ENCODE data around the gene THRB. TPM values are rescaled to one million over a fixed set of nuclear protein-coding genes. Genes with fewer than 3 reads are reported as not detected.

Gene THRB
- total RNA-seq, 1 experiment from 2014 or later: 2.6 TPM

DNA sequence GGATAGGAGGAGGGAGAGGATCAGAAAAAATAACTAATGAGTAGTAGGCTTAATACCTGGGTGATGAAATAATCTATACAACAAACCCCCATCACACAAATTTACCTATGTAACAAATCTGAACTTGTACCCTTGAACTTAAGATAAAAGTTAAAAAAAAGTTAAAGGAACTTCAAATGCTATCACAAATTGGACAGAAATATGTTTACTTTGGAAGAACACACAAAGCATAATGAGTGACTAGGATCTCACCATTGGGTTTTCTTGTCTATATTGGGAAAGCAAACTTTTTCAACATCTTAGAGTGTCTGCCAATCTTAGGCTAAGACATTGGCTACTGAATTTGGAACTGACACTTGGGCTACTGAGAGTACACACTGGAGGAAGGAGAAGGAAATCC, 140.4 kb downstream of the THRB start:
- DNase-seq (ENCODE audit: low read depth): no peak

DNA sequence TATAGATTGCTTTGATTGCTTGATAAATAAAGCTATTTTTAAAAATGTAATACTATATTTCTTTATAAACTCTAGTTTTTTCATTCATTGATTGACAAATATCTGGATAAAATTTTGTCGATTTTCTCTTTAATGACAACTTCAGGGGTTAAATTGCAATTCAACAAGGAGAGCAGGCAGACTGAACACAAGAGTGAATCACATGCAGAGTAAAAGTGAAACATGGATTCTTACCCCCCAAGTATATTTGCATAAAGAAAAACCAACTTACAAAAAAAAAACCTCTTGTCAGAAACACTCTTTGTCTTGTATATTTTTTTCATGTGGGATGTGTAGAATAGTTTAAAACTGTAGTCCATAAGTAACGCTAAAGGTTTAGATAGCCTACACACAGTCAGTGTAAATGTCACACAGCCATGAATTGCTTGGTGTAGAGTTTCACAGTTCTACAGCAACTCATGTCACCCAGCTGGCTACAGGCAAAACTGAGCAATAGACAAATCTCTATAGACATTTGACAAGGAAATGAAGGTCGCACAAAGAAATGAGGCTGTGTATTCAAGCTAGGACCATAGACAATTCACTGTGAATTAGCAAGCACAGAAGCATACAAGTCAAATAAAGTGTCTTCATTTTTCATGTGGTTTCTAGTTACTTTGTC, 141.6 kb downstream of the THRB start:
- DNase-seq (ENCODE audit: low read depth): no peak

DNA sequence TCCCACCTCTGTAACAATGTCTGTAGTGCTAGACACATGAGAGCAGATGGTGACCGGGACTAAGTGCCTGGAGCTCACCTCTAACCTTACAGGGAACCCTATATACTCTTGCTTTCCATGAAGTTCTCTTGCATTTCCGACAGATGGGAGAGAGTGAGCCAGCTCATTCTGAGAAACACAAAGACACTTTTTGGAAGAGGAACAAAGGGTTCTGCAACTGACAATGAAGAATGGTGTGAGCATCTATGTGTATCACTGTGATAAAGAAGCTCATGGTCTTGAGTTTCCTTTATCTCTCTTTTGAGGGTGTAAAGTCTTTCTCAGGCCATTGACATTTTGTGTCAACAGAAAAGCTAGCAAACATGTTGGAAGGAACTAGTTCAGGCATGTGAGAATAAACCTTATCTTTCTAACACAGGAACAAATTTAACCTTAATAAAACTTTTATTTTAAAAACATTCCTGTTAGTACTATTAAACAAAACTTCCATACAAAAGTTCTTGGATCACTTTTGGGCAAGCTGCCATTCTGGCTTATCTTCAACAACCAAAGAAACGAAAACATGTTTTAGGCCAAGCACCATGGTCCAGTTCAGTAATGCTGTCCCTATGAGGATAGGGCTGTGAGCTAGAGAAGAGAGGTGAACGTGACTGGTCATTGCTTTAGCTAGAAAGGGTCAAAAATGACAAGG, 142.7 kb downstream of the THRB start:
- no peak for DNase-seq (ENCODE audit: low read depth)

DNA sequence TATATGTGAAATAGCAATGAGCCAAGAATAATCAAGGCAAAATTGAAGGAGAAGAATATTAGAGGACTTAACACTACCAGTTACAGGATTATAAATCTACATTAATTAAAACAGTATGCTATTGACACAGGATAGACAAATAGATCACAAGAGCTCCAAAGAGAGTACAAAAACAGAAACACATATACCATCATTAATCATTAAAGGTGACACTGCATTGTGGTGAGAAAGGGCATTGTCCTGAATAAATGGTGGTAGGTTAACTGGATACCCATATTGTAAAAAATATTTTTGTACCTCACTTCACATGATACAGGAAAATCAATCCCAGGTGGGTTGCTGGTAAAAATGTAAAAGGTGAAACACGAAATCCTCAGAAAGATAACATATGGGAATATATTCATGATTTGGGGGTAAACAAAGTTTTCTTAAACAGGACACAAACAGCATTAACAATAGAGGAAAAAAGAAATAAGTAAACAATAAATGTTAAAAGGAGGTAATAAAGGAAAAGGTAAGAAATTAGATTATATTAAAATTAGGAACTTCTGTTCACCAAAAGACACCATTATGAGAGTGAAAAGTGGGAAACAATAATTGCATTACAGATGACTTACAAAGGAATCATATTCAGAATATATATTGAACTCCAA, 145.2 kb downstream of the THRB start:
- no peak for DNase-seq (ENCODE audit: low read depth)

DNA sequence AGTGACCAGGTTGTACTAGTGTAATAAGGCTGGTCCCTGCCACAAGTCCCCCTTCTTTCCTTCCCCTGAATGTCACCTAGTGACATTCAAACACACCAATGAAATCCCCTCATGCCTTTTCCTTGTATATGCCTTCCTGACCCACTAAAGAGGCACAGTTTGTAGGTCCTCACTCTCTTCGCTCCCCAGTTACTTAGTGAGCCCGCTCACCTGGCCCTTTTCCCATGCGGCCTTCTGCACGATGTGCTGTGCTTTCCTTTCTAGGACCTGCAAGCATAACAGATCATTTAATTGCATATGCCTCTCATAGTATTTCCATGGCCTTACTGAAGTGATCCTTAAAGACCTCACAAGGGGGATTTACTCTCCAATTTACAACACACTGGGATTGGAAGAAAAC, 146.3 kb downstream of the THRB start:
- DNase-seq (ENCODE audit: low read depth): no peak

DNA sequence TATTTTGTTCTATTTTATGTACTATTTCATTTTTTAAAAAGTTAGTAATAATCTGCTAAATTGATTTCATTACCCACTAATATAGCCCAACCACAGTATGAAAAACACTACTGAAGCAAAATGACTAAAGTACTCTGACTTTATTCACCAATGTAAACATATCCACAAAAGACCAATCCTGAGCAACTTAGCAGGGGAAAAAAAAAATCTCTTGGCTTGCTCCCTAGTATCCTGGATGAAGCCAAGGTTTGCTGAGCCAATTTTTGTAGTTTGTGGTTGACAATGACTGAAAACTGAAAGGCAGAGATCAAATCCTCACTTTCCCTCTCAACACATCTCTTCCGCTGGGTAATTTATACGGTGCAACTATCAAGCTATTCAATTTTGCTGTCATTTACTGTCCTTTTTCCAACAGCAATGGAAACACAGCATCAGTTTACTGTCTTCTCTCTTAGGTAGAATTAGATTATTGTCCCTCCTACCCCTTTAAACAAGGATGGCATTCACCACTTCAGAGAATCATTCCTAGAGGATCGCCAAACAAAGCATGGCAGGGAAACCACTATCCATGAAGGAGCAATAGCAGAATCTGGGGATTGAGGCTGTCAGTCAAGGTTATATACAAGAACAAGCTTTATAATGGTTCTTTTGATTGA, 149.7 kb downstream of the THRB start:
- no peak for DNase-seq (ENCODE audit: low read depth)

DNA sequence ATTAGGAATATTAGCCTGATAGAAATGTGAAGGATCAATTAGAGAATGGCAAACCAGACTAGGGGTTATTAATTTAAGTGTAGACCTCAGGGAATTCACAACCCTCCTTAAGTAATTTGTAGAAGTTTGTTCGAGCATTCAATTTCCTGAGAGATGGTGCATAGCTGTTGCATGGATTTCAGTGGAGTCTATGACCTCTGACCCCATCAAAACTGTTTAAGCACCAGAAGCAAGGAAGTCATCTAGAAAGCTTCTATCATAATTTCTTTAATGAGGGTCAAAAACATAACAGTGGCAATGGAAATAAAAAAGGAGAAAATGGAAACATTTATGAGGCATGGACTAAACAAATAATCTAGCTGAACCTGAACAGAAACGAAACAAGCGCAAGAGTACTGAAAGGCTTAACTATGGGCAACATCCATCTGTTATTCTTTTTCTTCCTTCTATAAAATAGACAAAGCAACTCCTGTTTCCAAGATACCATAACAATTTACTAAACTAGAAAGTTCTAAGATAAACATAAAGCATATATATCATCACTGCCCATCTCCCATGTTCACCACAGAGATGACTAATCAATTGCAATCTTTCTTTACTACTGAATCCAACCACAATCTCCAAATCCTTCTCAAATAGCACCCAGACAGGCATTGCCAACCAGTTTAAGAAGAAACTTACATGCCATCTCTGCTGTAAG, 151.4 kb downstream of the THRB start:
- peak; percentile 63 for DNase-seq (ENCODE audit: low read depth)

DNA sequence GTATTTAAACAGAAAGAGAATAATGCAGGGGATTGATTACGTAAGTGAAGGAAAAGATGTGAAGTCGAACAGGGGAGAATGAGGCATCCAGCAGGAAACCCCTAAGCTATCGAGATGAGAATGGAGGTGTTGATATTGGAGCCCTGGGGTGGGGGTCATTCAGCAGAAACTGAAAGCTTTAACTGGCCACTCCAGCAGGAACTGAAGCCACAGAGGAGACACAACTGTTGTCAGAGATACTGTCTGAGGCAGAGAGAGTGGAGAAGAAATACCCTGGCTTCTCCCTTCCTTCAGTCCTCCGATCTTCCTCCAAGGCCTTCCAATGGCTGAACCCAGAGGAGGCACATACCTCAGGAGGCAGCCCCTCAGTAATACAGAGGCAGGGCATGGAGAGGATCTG, 152.4 kb downstream of the THRB start:
- no peak for DNase-seq (ENCODE audit: low read depth)

DNA sequence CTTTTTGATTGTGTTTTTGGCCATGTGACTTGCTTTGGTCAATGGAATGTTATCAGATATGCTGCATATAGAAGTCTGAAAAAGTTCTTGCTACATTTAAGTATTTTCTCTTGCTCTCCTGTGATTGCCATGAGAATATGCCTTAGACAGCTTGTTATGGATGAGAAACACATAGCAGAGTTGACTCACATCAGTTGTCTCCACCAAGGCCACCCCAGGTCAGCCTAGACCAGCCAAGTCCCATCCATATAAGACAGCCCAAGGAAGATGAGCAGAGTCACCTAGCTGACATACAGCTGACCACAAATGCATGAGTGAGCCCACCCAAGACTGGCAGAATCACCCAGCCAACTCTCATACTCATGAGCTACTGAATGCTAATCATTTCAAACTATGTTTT, 153.0 kb downstream of the THRB start:
- DNase-seq (ENCODE audit: low read depth): no peak

DNA sequence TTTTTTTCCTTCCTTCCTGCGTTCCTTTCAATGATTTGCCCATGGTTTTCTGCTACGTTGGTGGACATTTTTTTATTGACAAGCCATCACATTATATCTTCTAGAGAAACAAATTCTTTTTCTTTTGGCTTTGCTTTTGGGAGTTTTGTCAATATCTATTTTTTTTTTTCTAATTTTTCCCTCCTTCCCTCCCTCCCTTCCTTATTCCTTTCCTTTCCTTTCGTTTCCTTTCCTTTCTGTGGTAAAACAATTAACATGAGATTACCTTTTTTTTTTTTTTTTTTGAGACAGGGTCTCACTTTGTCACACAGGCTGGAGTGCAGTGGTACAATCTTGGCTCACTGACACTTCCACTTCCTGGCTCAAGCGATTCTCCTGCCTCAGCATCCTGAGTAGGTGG, 153.7 kb downstream of the THRB start:
- no peak for DNase-seq (ENCODE audit: low read depth)

DNA sequence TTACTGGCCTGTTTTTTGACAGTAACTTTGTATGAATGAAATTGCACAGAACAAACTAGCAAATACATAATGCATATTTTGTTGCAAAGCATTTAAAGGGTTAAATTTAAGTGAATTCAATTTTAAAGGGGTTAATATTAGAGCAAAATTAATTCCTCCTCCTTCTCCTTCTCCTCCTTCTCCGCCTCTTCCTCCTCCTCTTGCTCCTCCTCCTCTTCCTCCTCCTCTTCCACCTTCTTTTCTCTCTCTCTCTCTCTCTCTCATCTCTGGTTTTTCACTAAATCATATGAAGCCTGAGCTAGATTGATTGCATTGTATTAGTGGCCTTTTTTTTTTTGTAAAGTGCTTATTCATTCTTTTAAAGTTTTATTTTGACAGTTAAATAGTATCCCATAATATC, 154.5 kb downstream of the THRB start:
- no peak for DNase-seq (ENCODE audit: low read depth)

DNA sequence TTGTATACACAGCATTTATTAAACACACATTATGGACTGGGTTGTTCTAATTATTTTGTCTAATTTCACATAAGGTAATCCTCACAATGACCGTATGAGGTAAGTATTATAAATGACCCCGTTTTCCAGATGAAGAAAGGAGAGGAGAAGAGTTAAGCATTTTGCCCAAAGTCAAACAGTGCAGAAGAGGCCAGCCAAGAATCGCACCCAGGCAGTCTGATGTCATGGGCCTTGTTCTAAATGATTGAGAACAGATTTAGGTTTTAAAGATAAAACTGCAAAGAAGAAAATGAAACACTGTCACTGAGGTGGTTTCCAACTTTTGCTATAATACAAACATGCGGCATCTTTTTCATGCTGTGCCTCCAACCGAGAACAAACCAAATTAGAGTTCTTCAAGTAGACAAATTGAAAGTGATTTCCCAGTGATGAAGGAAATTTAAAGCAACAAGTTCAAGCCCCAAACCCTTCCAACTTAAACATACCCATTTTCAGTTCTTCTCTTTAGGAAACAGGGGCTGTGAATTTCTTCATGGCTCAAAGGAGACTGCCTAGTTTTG, 155.3 kb downstream of the THRB start:
- no peak for DNase-seq (ENCODE audit: low read depth)

DNA sequence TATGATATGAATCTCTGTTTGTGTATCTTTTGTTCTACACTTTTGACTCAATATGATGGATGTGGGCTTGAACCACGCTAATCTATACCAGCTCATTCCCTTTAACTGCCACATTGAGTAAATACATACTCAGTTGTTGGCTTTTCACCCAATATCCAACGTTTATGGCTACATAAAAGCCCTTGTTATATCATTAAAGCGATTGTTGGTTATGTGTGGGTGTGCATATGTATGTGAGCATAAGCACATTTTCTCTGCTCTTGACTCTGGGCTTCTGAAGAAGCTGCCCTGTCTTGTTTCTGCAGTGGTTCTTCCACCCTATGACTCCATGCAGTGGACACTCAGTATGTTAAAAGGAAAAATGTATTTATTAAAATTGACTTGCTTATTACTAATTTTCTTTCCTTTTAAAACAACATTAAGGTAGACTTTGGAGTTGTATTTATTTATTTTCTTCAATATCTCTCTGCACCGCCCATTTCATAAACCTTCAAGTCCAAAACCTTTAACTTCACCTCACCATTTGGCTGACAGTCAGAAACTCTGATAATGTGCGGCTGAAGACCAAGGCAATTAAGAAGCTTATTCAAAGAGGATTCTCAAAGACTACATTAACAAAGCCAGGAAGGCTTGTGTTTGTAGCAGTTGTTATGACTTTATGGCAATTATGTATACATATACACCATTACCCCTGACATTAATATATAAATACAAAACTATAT, 156.1 kb downstream of the THRB start:
- DNase-seq (ENCODE audit: low read depth): no peak

DNA sequence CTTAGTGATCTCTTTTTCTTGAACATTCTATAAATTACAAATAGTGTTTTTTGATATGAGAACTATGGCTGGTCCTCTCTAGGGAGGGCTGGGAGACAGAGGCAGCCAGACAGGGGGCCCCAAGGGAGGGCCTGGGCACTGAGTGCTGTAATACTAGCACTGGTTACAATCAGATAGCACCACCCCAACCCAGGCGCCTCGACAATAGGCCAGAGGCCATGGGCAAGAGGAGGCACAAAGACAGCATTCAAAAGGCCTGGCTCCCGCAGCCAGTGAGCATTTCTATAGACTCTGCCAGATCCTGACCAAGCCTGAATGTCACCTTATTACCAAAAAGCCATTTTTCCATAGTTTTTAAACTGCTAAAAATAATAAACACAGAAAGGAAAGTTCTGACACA, 158.5 kb downstream of the THRB start:
- DNase-seq (ENCODE audit: low read depth): no peak

DNA sequence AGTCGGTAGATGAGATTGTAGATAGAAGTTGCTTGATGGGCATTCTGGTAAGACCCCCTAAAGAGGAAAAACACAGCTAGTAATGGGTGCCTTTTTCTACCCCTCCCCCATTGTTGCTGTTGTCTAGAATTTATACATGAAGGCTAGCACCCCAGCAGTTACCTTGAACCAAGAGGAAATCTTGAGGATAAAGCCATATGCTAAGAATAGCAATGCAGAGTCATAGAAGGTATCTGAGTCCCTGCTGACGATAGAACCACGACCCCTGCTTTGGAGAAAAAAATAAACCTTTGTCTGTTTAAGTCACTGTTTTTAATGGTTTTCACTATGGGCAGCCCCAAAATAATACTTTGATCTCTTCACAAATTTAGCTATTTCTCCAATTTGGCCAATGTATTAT, 162.6 kb downstream of the THRB start:
- no peak for DNase-seq (ENCODE audit: low read depth)

DNA sequence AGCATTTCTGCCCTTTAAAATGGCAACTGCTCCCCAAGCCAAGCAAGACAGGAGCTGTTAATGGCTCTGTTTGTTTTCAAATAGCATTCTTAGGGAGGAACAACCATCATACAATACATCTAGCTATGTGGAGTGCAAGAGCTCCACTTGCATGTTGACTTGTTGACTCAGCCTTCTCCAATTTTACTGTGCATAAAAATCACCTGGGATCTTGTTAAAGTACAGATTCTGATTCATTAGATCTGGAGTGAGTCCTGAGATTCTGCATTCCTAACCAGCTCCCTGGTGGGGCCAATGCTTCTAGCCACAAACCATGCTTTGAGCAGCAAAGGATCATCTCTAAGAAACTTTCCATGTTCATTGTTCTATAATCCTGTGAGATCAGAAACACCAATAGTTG, 171.4 kb downstream of the THRB start:
- no peak for DNase-seq (ENCODE audit: low read depth)

DNA sequence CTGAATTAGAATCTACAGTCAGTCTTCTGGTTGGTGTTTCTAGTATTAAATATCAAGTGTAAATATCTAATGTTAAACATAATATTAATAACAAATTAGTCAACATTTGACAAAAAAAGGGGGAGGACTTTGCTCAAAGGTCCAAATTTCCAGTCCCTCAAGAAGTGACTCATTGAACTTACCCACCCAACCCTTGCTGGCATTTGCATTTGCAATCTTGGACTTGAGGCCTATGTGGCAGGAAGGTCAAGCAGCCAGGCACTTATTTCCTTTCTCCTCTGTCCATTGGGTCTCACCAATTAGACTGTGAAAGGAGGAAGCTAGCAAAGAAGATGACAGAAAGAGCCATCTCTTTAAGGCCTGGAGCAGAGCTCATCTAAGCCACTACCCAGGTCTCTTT, 174.0 kb downstream of the THRB start:
- no peak for DNase-seq (ENCODE audit: low read depth)

DNA sequence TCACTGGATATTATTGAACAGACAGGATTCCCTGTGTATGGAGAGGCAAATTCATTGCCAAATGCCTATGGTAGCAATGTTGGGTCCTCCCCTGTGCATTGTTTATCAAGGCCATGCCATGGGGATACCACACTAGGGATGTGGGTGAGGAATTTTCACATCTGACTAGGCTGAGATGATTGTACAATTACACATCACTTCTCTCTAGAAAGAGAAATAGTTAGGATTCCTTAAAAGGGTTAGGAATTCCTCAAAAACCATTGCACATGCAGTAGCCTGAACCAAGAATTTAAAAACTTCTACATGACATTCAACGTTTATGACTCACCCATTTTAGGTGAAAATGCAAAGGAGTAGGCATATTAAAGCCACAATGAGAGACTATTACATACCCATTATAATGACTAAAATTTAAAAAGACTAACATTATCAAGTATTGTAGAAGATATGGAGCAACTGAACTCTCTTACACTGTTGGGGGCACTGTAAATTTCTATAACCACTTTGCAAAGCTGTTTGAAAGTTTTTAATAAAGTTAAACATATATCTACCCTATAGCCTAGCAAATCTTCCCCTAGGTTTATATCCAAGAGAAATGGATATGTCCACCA, 175.9 kb downstream of the THRB start:
- DNase-seq (ENCODE audit: low read depth): peak; percentile 42

DNA sequence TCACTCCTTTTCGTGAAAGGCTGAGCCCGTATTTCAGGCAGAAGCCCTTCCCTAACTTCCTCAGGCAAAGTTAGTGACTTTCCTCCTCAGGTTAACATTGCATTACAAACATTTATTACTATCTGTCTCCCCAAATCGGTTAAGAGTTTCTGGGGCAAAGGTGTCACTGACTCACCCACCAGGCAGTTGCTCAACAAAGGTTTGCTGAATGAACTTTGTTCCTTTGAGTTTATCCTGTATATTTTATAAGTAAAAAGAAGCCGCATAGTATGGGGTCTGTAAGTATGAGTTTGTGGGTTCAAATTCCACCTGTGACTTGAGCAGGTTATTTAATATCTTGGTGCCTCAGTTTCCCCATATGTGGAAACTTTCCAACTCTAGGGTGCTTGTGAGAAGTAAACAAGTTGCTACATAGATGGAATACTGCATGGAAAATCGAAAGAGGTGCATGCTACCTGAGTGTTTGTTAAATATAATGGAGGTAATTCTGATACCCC, 177.7 kb downstream of the THRB start:
- DNase-seq (ENCODE audit: low read depth): no peak

DNA sequence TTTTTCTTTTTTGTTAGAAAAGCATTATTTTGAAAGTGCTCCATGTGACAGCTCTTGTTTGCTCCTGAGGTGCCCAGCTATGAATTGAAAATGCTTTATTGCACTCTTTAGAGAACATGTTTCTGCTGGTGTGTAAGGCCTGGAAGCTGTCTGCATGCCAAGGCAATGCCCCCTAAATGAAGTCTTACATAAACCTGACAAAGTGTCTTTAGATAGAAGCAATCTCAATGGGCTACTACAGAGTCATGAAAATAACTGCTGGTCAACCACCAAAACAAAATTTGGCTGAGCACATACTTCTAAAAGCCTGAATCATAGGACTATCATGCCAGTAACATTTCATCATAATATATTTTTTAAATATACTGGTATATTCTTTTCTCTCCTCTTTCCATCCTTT, 178.7 kb downstream of the THRB start:
- no peak for DNase-seq (ENCODE audit: low read depth)

Data from LHCN-M2 (cell line).